ENCODE results near the gene SRGAP1. TPM values are rescaled to one million over a fixed set of nuclear protein-coding genes. Genes with fewer than 3 reads are reported as not detected.

Gene SRGAP1
- total RNA-seq, 1 donor from 2014 or later = 5.7 TPM

DNA sequence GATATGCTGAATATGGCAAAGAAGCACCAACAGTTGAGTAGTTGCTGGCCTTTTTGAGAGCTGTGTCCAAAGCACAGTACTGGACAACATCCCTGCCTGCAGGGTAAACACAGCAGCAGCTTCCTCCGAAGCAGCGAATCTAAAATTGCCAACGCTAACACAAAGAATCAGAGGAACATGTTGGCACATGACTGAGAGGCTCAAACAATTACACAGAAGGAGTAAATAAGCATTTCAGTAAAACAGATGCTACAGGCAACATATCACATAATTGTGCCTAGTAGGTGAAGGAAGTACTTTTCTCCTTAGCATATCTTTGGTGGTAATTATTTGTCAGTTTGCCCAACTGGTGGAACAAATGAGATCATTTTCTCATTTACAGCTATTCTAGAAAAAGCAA, 325.5 kb downstream of the SRGAP1 start:
- no peaks in the 10 kb centered on the region for H3K9me3 ChIP-seq (ENCODE audit: control insufficient read depth in 3 of 3, low read length in 3 of 3)
- H3K9ac ChIP-seq (ENCODE audit: low read depth in 1 of 3, low read length in 3 of 3) = no peak overlapping the region
- no peaks in the 10 kb centered on the region for H3K4me1 ChIP-seq (ENCODE audit: control insufficient read depth in 3 of 3, insufficient read depth in 3 of 3, low read length in 3 of 3)
- no peak overlapping the region for H3K4me3 ChIP-seq (ENCODE audit: low read length in 3 of 3)
- no peaks in the 10 kb centered on the region for H3K36me3 ChIP-seq (ENCODE audit: control insufficient read depth in 3 of 3, insufficient read depth in 3 of 3, low read length in 3 of 3)
- H3K27ac ChIP-seq (ENCODE audit: low read depth, low read length) = no peak overlapping the region
- no peaks in the 10 kb centered on the region for H3K27me3 ChIP-seq (ENCODE audit: control insufficient read depth in 3 of 3, insufficient read depth in 3 of 3, low read length in 3 of 3)

- Histone ChIP-seq H3K9me3 (ENCODE audit: control insufficient read depth in 3 of 3, low read length in 3 of 3) (no peaks in the 10 kb centered on the region), H3K4me3 (ENCODE audit: low read length in 3 of 3) (no peak overlapping the region), H3K9ac (ENCODE audit: low read depth in 1 of 3, low read length in 3 of 3) (no peak overlapping the region), H3K4me1 (ENCODE audit: control insufficient read depth in 3 of 3, insufficient read depth in 3 of 3, low read length in 3 of 3) (no peaks in the 10 kb centered on the region), H3K27me3 (ENCODE audit: control insufficient read depth in 3 of 3, insufficient read depth in 3 of 3, low read length in 3 of 3) (no peaks in the 10 kb centered on the region), H3K27ac (ENCODE audit: low read depth, low read length) (no peak overlapping the region), H3K36me3 (ENCODE audit: control insufficient read depth in 3 of 3, insufficient read depth in 3 of 3, low read length in 3 of 3) (no peaks in the 10 kb centered on the region)
These were observed 326.2 kb downstream of the SRGAP1 start for GRCh38 chr12:64170730-64171129.

DNA sequence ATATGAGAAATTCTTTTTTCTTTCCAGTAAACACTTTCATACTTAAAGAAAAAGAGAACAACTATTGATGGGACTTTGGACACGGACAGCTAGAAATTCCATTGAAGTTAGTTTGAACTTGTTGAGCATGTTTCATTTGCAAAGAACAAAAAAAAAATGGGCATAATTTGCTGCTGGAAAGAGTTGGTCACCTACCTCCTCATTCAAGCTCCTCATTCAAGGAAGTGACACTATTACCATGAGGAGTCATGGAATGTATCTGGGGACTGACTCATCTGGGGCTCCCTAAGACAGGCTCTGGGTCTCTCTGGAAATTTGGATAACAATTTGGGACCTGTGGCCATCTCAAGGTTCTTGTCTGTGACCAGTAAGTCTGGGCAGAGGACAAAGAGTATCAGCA, 327.2 kb downstream of the SRGAP1 start:
- Histone ChIP-seq H3K27me3 (ENCODE audit: control insufficient read depth in 3 of 3, insufficient read depth in 3 of 3, low read length in 3 of 3) (no peaks in the 10 kb centered on the region), H3K27ac (ENCODE audit: low read depth, low read length) (no peak overlapping the region), H3K9ac (ENCODE audit: low read depth in 1 of 3, low read length in 3 of 3) (no peak overlapping the region), H3K9me3 (ENCODE audit: control insufficient read depth in 3 of 3, low read length in 3 of 3) (no peaks in the 10 kb centered on the region), H3K36me3 (ENCODE audit: control insufficient read depth in 3 of 3, insufficient read depth in 3 of 3, low read length in 3 of 3) (no peaks in the 10 kb centered on the region), H3K4me1 (ENCODE audit: control insufficient read depth in 3 of 3, insufficient read depth in 3 of 3, low read length in 3 of 3) (no peaks in the 10 kb centered on the region), H3K4me3 (ENCODE audit: low read length in 3 of 3) (no peak overlapping the region)

DNA sequence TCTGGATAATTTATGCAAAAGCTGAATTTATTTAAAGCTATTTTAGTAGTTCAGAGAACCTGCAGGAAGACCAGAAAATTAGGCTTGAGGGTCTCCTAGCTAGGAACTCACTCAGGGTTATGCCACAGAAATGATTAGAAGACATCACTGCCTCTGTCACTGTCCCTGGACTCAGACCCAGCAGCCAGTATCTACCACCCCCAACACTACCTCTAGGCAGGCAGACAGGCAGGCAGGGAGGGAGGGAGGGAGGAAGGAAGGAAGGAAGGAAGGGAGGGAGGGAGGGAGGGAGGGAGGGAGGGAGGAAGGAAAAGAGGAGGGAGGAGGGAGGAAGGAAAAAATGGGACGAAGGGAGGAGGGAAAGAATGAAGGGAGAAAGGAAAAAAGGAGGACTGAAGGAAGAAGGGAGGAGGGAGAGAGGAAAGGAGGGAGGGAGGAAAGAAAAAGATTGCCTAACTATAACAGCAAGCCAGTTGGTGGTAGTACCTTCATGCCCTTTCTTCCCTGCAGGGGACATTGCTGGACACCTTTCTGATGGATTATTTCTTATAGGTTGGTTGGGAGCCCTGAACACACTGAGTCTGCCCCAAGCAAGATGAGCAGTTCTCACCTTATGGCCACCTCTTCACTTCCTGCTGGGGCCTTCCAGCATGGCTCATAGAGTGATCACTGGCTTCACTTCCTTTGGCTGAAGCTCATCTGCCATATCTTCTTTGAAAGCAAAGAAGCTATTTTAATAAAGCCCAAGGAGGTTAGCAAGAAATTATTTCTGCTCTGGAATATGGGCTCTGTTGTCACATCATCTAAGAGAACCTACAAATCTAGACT, 327.9 kb downstream of the SRGAP1 start:
- Histone ChIP-seq H3K9ac (ENCODE audit: low read depth in 1 of 3, low read length in 3 of 3) (no peak overlapping the region), H3K9me3 (ENCODE audit: control insufficient read depth in 3 of 3, low read length in 3 of 3) (no peaks in the 10 kb centered on the region), H3K27me3 (ENCODE audit: control insufficient read depth in 3 of 3, insufficient read depth in 3 of 3, low read length in 3 of 3) (no peaks in the 10 kb centered on the region), H3K4me1 (ENCODE audit: control insufficient read depth in 3 of 3, insufficient read depth in 3 of 3, low read length in 3 of 3) (no peaks in the 10 kb centered on the region), H3K4me3 (ENCODE audit: low read length in 3 of 3) (no peak overlapping the region), H3K27ac (ENCODE audit: low read depth, low read length) (no peak overlapping the region), H3K36me3 (ENCODE audit: control insufficient read depth in 3 of 3, insufficient read depth in 3 of 3, low read length in 3 of 3) (no peaks in the 10 kb centered on the region)

DNA sequence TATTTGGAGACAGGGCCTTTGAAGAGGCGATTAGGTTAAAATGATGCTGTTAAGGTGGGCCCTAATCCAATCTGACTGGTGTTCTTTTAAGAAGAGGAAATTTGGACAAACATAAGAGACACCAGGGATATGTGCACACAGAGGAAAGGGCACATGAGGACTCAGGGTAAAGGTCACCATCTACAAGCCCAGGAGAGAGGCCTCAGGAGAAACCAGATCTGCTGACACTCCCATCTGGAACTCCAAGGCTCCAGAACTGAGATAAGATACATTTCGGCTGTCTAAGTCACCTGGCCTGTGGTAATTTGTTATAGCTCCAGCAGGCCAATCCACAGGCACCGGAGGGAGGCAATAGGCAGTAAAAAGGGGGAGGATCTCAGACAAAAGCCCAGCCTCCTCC, 329.0 kb downstream of the SRGAP1 start:
- Histone ChIP-seq H3K9me3 (ENCODE audit: control insufficient read depth in 3 of 3, low read length in 3 of 3) (no peaks in the 10 kb centered on the region), H3K36me3 (ENCODE audit: control insufficient read depth in 3 of 3, insufficient read depth in 3 of 3, low read length in 3 of 3) (no peaks in the 10 kb centered on the region), H3K27ac (ENCODE audit: low read depth, low read length) (no peak overlapping the region), H3K4me1 (ENCODE audit: control insufficient read depth in 3 of 3, insufficient read depth in 3 of 3, low read length in 3 of 3) (no peaks in the 10 kb centered on the region), H3K9ac (ENCODE audit: low read depth in 1 of 3, low read length in 3 of 3) (no peak overlapping the region), H3K4me3 (ENCODE audit: low read length in 3 of 3) (no peak overlapping the region), H3K27me3 (ENCODE audit: control insufficient read depth in 3 of 3, insufficient read depth in 3 of 3, low read length in 3 of 3) (no peaks in the 10 kb centered on the region)

DNA sequence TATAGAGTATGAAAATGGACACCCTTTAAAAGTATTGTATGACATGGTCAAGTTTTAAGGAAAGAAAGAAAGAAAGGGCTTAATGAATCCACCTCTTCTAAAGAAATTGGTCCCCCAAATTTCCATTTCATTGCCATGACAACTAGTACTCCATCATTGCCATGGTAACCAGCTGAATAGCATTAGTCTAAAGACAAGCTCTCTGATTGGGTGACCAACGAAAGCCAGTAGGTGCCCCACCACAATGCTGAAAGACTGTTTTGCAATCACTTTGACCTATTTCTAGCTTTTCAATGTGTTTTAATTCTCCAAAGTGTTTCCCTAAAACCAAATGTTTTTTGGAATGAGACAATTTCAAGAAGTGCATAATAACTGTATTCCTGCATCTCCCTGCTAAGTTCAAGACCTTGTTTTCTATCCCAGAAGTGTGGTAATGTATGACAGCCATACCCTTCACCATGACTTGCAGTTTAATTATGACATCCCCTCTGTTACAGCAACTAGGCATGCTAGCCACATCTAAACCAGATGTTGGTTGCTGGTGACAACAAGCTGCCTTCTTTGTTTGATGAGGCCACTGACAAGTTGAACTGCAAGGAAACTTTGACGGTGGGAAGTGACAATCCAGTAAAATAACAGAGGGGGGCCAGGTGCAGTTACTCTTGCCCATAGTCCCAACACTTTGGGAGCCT, 330.9 kb downstream of the SRGAP1 start:
- H3K27me3 ChIP-seq (ENCODE audit: control insufficient read depth in 3 of 3, insufficient read depth in 3 of 3, low read length in 3 of 3) = no peaks in the 10 kb centered on the region
- H3K27ac ChIP-seq (ENCODE audit: low read depth, low read length) = no peak overlapping the region
- H3K9me3 ChIP-seq (ENCODE audit: control insufficient read depth in 3 of 3, low read length in 3 of 3) = no peaks in the 10 kb centered on the region
- H3K4me1 ChIP-seq (ENCODE audit: control insufficient read depth in 3 of 3, insufficient read depth in 3 of 3, low read length in 3 of 3) = no peaks in the 10 kb centered on the region
- no peaks in the 10 kb centered on the region for H3K36me3 ChIP-seq (ENCODE audit: control insufficient read depth in 3 of 3, insufficient read depth in 3 of 3, low read length in 3 of 3)
- no peak overlapping the region for H3K9ac ChIP-seq (ENCODE audit: low read depth in 1 of 3, low read length in 3 of 3)
- no peak overlapping the region for H3K4me3 ChIP-seq (ENCODE audit: low read length in 3 of 3)

- Histone ChIP-seq H3K9ac (ENCODE audit: low read depth in 1 of 3, low read length in 3 of 3) (no peak overlapping the region), H3K36me3 (ENCODE audit: control insufficient read depth in 3 of 3, insufficient read depth in 3 of 3, low read length in 3 of 3) (no peaks in the 10 kb centered on the region), H3K4me3 (ENCODE audit: low read length in 3 of 3) (no peak overlapping the region), H3K4me1 (ENCODE audit: control insufficient read depth in 3 of 3, insufficient read depth in 3 of 3, low read length in 3 of 3) (peaks cover 0 to 5% (median 2%) of the 10 kb centered on the region in 3 donors), H3K27me3 (ENCODE audit: control insufficient read depth in 3 of 3, insufficient read depth in 3 of 3, low read length in 3 of 3) (no peaks in the 10 kb centered on the region), H3K27ac (ENCODE audit: low read depth, low read length) (no peak overlapping the region), H3K9me3 (ENCODE audit: control insufficient read depth in 3 of 3, low read length in 3 of 3) (no peaks in the 10 kb centered on the region)
These were observed 332.5 kb downstream of the SRGAP1 start for GRCh38 chr12:64177001-64177400.

DNA sequence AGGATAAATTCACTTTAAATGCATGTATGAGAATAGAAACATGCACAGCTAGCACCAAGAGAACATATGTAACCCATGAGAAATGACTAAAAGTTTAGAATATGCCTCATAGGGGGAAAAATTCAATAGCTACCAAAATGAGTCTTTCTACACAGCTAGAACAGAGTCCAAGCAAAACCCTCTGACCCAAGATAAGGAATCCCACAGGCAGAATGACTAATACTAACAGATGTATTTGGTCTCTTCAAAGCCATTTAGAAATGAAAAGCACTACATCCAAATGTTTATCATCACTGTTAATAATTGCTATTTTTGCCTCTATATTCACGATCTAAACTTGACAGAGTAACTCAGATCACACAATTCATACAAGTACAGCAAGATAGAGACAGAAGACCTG, 333.6 kb downstream of the SRGAP1 start:
- Histone ChIP-seq H3K27me3 (ENCODE audit: control insufficient read depth in 3 of 3, insufficient read depth in 3 of 3, low read length in 3 of 3) (no peaks in the 10 kb centered on the region), H3K4me3 (ENCODE audit: low read length in 3 of 3) (no peak overlapping the region), H3K4me1 (ENCODE audit: control insufficient read depth in 3 of 3, insufficient read depth in 3 of 3, low read length in 3 of 3) (peaks cover 0 to 5% (median 2%) of the 10 kb centered on the region in 3 donors), H3K9ac (ENCODE audit: low read depth in 1 of 3, low read length in 3 of 3) (no peak overlapping the region), H3K9me3 (ENCODE audit: control insufficient read depth in 3 of 3, low read length in 3 of 3) (no peaks in the 10 kb centered on the region), H3K36me3 (ENCODE audit: control insufficient read depth in 3 of 3, insufficient read depth in 3 of 3, low read length in 3 of 3) (no peaks in the 10 kb centered on the region), H3K27ac (ENCODE audit: low read depth, low read length) (no peak overlapping the region)

- no peaks in the 10 kb centered on the region for H3K27me3 ChIP-seq (ENCODE audit: control insufficient read depth in 3 of 3, insufficient read depth in 3 of 3, low read length in 3 of 3)
- no peak overlapping the region for H3K4me3 ChIP-seq (ENCODE audit: low read length in 3 of 3)
- H3K9ac ChIP-seq (ENCODE audit: low read depth in 1 of 3, low read length in 3 of 3) = peak overlapping the region in 1 of 3 donors; percentile 4
- no peaks in the 10 kb centered on the region for H3K9me3 ChIP-seq (ENCODE audit: control insufficient read depth in 3 of 3, low read length in 3 of 3)
- peaks cover 0 to 5% (median 2%) of the 10 kb centered on the region in 3 donors for H3K4me1 ChIP-seq (ENCODE audit: control insufficient read depth in 3 of 3, insufficient read depth in 3 of 3, low read length in 3 of 3)
- no peaks in the 10 kb centered on the region for H3K36me3 ChIP-seq (ENCODE audit: control insufficient read depth in 3 of 3, insufficient read depth in 3 of 3, low read length in 3 of 3)
- H3K27ac ChIP-seq (ENCODE audit: low read depth, low read length) = peak overlapping the region; percentile 7
These were observed 336.5 kb downstream of the SRGAP1 start for GRCh38 chr12:64180951-64181350.

All from skeletal muscle tissue (tissue), 4 donors.